PC-9 (cell line): ENCODE data around the gene SERTAD3. TPM values are rescaled to one million over a fixed set of nuclear protein-coding genes. Genes with fewer than 3 reads are reported as not detected.
A peak's percentile ranks its signal among the peaks of the same experiment; 100 is the strongest.

Experiments
- BruUV-seq: library from RNA; stranded (reverse); fragments of 400-500 nt; replicated peaks from 2 replicates; lab custom pipeline; 2021; lab: Mats Ljungman, UMichigan
- CTCF ChIA-PET: fragments of 300-600 bp; sonication (Branson Sonifier 250); formaldehyde crosslinking; loops from one replicate; lab custom pipeline; 2022; ENCODE audit warnings: antibody characterized with exemption; lab: Charles Lee
- POLR2A ChIA-PET: fragments of 300-600 bp; sonication (Branson Sonifier 250); formaldehyde crosslinking; loops from one replicate; lab custom pipeline; 2022; ENCODE audit warnings: antibody characterized with exemption; ENCODE audit not compliant: unreplicated experiment; lab: Charles Lee
- DNase-seq, 2 experiments: peaks; one replicate each; pipeline versions ENCODE4 v3.0.0 to v3.0.0-alpha.2; 2015 to 2022; ENCODE audit warnings: mixed read lengths in 1 of 2
- H2AFZ ChIP-seq: fragments of 200-600 bp; sonication (generic); 2 replicates; pipeline ENCODE4 v1.8.1; 2017; ENCODE audit warnings: antibody characterized with exemption
- H3F3A ChIP-seq: fragments of 200-600 bp; sonication (generic); 2 replicates; pipeline ENCODE4 v1.8.1; 2017; ENCODE audit warnings: antibody characterized with exemption, mild to moderate bottlenecking, low read depth; ENCODE audit not compliant: insufficient read depth
- H3K27ac ChIP-seq: fragments of 200-600 bp; sonication (generic); 2 replicates; pipeline ENCODE4 v1.6.1; 2016; ENCODE audit warnings: mixed run types
- H3K27me3 ChIP-seq: fragments of 200-600 bp; sonication (generic); 2 replicates; pipeline ENCODE4 v1.6.1; 2016; ENCODE audit warnings: low read depth, mixed run types; ENCODE audit not compliant: insufficient read depth
- H3K36me3 ChIP-seq: fragments of 200-600 bp; sonication (generic); 2 replicates; pipeline ENCODE4 v1.6.1; 2016; ENCODE audit warnings: low read depth, mixed run types
- H3K4me1 ChIP-seq: fragments of 200-600 bp; sonication (generic); replicated peaks from 2 replicates; pipeline ENCODE4 v1.6.1; 2016; ENCODE audit warnings: mixed run types; ENCODE audit not compliant: insufficient read depth
- H3K4me2 ChIP-seq: fragments of 200-600 bp; sonication (generic); 2 replicates; pipeline ENCODE4 v1.6.1; 2017; ENCODE audit warnings: mixed run types
- H3K4me3 ChIP-seq: fragments of 200-600 bp; sonication (generic); 2 replicates; pipeline ENCODE4 v1.6.1; 2016; ENCODE audit warnings: mixed run types
- H3K79me2 ChIP-seq: fragments of 200-600 bp; sonication (generic); 2 replicates; pipeline ENCODE4 v1.6.1; 2017; ENCODE audit warnings: low read depth, mixed run types
- H3K9me2 ChIP-seq: fragments of 200-600 bp; sonication (generic); 2 replicates; pipeline ENCODE4 v1.8.1; 2017; ENCODE audit warnings: mild to moderate bottlenecking; ENCODE audit not compliant: insufficient read depth
- H3K9me3 ChIP-seq: fragments of 200-600 bp; sonication (generic); 2 replicates; pipeline ENCODE4 v1.8.1; 2016; ENCODE audit warnings: low read depth; ENCODE audit not compliant: insufficient read depth
- H4K20me1 ChIP-seq: fragments of 200-600 bp; sonication (generic); 2 replicates; pipeline ENCODE4 v1.8.1; 2017; ENCODE audit not compliant: insufficient read depth
- EZH2 ChIP-seq: fragments of 200-600 bp; sonication (generic); IDR thresholded peaks from 2 replicates; pipeline ENCODE4 v1.8.0; 2017; ENCODE audit warnings: antibody characterized with exemption, low read depth
- intact Hi-C: fragments of 100-400 bp; cut with micrococcal nuclease; formaldehyde crosslinking; loops from one replicate; pipeline ENCODE4 v1.10.0; 2022; ENCODE audit not compliant: unreplicated experiment
- total RNA-seq: library from RNA; stranded (reverse); gene quantifications from 2 replicates; pipeline ENCODE4 v1.2.3, GENCODE V29; 2021
- TF ChIP-seq, protein P1 (sequence below): fragments of 200-600 bp; sonication (generic); conservative IDR thresholded peaks from 2 replicates; pipeline ENCODE4 v1.6.1; 2017; ENCODE audit warnings: mixed run types, antibody characterized with exemption, mild to moderate bottlenecking, moderate library complexity

SERTAD3 gene
- total RNA-seq, 1 experiment from 2014 or later, result 41.4 TPM

DNA sequence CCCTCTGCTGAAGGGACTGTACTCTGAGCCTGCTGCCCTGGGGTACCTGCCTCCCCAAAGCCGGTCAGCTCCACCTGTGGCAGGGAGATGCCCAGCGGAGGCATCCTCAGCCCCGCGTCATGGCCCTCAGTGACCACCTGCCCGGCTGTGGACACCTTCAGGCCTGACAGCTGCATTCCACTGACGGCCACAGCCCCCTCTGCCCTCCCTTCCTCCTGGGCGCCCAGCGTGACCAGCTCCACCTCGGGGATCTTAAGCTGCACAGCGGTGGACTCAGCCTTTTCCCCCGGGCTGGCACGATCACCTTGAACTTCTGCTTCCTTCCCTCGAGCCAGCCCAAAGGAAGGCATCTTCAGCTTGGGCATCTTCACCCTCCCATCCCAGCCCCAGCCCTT is 49.3 kb downstream of the SERTAD3 start:
- POLR2A ChIA-PET, result no interaction called here

DNA sequence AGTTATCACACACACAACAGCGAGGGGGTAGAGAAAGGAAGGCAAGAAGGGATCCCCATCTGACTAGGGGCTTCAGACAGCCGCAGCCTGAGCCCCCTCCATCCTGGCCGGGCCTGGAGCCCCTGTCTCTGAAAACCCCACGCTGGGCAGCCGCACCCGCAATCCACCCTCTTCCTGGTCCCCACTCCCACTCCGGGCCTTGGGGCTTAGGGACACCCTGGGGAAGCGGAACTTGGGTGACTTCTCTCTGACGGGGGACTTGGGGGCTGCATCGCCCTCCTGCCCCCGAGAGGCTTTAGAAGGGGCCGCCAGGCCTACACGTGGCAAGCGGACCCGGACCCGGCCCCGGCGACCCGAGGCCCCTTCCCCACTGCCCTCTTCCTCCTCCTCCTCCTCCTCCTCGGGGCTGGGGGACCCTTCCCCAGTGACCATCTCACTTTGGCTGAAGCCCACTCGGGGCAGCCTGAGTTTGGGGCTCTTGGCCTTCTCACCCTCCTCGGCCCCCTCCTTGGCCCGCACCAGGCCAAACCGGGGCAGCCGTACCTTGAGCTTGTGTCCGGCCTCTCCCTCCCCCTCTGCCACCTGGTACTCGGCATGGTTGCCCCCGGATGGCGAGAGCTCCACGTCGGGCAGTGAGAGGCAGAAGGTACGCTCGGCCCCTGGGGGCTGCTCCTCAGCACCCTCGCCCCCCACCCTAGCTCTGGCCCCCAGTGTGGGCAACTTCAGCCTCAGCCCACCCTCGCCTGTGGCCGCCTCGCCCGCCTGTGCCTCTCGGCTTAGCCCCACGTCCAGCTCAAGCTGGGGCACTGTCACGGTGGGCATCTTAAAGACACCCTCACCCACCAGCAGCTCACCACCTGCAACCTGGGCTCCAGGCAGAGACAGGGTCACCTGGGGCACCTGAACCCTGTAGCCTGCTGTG is 50.0 kb downstream of the SERTAD3 start:
- intact Hi-C loops, result loop anchor here (2.0 to 10.0 kb wide), 3 partner anchors 47 to 131 kb away; partner anchors contain the start of genes BLVRB, C19orf47 and PLD3
- Histone ChIP-seq H3K4me2 (peak overlapping the region; percentile 77; the same call in 1 of the 2 replicates), H3K79me2 (no peaks in the 10 kb centered on the region), H2AFZ (no peak overlapping the region), H3K4me3 (no peak overlapping the region), H3K4me1 (peaks cover 18% of the 10 kb centered on the region), H3K9me3 (no peaks in the 10 kb centered on the region), H3K27ac (no peak overlapping the region), H3K9me2 (no peaks in the 10 kb centered on the region), H3F3A (no peaks in the 10 kb centered on the region), H3K27me3 (no peaks in the 10 kb centered on the region), H4K20me1 (no peaks in the 10 kb centered on the region), H3K36me3 (no peaks in the 10 kb centered on the region)
- ChIA-PET CTCF (interaction anchor here (0.5 to 0.7 kb wide), 3 partner anchors 18 to 77 kb away, joined by 3 to 4 read pairs (median 3); no protein-coding TSS in a partner anchor), POLR2A (no interaction called here)
- DNase-seq, result no peak
- TF ChIP-seq EZH2, result no peak
- TF ChIP-seq, protein P1, sequence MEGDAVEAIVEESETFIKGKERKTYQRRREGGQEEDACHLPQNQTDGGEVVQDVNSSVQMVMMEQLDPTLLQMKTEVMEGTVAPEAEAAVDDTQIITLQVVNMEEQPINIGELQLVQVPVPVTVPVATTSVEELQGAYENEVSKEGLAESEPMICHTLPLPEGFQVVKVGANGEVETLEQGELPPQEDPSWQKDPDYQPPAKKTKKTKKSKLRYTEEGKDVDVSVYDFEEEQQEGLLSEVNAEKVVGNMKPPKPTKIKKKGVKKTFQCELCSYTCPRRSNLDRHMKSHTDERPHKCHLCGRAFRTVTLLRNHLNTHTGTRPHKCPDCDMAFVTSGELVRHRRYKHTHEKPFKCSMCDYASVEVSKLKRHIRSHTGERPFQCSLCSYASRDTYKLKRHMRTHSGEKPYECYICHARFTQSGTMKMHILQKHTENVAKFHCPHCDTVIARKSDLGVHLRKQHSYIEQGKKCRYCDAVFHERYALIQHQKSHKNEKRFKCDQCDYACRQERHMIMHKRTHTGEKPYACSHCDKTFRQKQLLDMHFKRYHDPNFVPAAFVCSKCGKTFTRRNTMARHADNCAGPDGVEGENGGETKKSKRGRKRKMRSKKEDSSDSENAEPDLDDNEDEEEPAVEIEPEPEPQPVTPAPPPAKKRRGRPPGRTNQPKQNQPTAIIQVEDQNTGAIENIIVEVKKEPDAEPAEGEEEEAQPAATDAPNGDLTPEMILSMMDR, result no peak
- no TSS peak for BruUV-seq

More for the DNA sequence above, 49.3 kb downstream of the SERTAD3 start:
- no peaks in the 10 kb centered on the region for H3K27me3 ChIP-seq
- CTCF ChIA-PET, result interaction anchor here (0.5 to 0.6 kb wide), 2 partner anchors 26 to 76 kb away, joined by 3 to 4 read pairs; no protein-coding TSS in a partner anchor
- H3K36me3 ChIP-seq, result no peaks in the 10 kb centered on the region
- TF ChIP-seq, protein P1, result no peak
- no peak for TF ChIP-seq EZH2
- intact Hi-C loops, result loop anchor here (5.0 to 10.0 kb wide), 2 partner anchors 48 to 130 kb away; partner anchors contain the start of genes C19orf47 and PLD3
- no peak overlapping the region for H3K27ac ChIP-seq
- no peaks in the 10 kb centered on the region for H3K9me2 ChIP-seq
- no peak for DNase-seq
- no peak overlapping the region for H3K4me3 ChIP-seq
- BruUV-seq, result no TSS peak
- 0 out of 2 replicates have a peak, but pooled peaks cover 4% of the 10 kb centered on the region for H3F3A ChIP-seq
- no peaks in the 10 kb centered on the region for H3K9me3 ChIP-seq
- peaks cover 18% of the 10 kb centered on the region for H3K4me1 ChIP-seq
- no peak overlapping the region for H3K4me2 ChIP-seq
- H3K79me2 ChIP-seq, result no peaks in the 10 kb centered on the region
- no peak overlapping the region for H2AFZ ChIP-seq
- no peaks in the 10 kb centered on the region for H4K20me1 ChIP-seq

GRCh38 chr19:40392894-40393517 is 51.1 kb downstream of the SERTAD3 start:
- H3K27ac ChIP-seq, result peak overlapping the region; percentile 33; the same call in 1 of the 2 replicates
- TF ChIP-seq, protein P1, result peak; percentile 76
- no peak for TF ChIP-seq EZH2
- peak overlapping the region; percentile 40; the same call in 1 of the 2 replicates for H3K4me3 ChIP-seq
- DNase-seq, result peak; percentile 70 to 85
- peak overlapping the region; percentile 77 for H3K4me2 ChIP-seq
- H4K20me1 ChIP-seq, result no peaks in the 10 kb centered on the region
- H3K79me2 ChIP-seq, result no peaks in the 10 kb centered on the region
- H3K27me3 ChIP-seq, result no peaks in the 10 kb centered on the region
- no peaks in the 10 kb centered on the region; the same call in 1 of the 2 replicates for H3F3A ChIP-seq
- ChIA-PET POLR2A (no interaction called here), CTCF (interaction anchor here (0.7 kb wide), 1 partner anchor 17 kb away, joined by 3 read pairs; no protein-coding TSS in a partner anchor)
- BruUV-seq, result no TSS peak
- no peaks in the 10 kb centered on the region for H3K9me2 ChIP-seq
- H3K4me1 ChIP-seq, result peaks cover 18% of the 10 kb centered on the region
- no peaks in the 10 kb centered on the region for H3K36me3 ChIP-seq
- H2AFZ ChIP-seq, result peak overlapping the region; percentile 73
- H3K9me3 ChIP-seq, result no peaks in the 10 kb centered on the region
- intact Hi-C loops, result loop anchor here (2.0 to 10.0 kb wide), 3 partner anchors 46 to 132 kb away; partner anchors contain the start of genes BLVRB, C19orf47 and PLD3
